Keratinocyte (primary cell): ENCODE data around the gene MAGEE2.
"Not testable (repeated sequence)": the region's sequence is repeated elsewhere in the genome, so short reads cannot be mapped to it uniquely, and the experiment has no call there.

Experiments
- CTCF ChIP-seq, 3 experiments: IDR thresholded peaks in 1 of 3; conservative IDR thresholded peaks in 1 of 3; optimal IDR thresholded peaks in 1 of 3; 2 replicates in 2 of 3; 3 replicates in 1 of 3; pipeline versions ENCODE3 to v1.5.1; 2011; ENCODE audit warnings: low read length in 3 of 3, mild to moderate bottlenecking in 3 of 3, moderate library complexity in 2 of 3, control low read depth in 1 of 3, inconsistent platforms in 1 of 3; ENCODE audit not compliant: insufficient read depth in 2 of 3; ENCODE audit errors: extremely low read depth in 1 of 3
- EZH2 ChIP-seq: IDR thresholded peaks from one replicate; pipeline ENCODE4 v1.6.1; 2012; ENCODE audit warnings: inconsistent platforms, mild to moderate bottlenecking, low read length, moderate library complexity

- not testable (repeated sequence) for TF ChIP-seq CTCF (optimal IDR thresholded peaks at IDR 0.05 in 1 of 3, IDR thresholded peaks at IDR 0.05 in 1 of 3, conservative IDR thresholded peaks at IDR 0.05 in 1 of 3; ENCODE audit: extremely low read depth in 1 of 3, insufficient read depth in 2 of 3, low read length in 3 of 3); EZH2
These were observed 17.0 kb downstream of the MAGEE2 start for GRCh38 chrX:75768063-75768462.
